AG08395 (cell line): ENCODE data around the gene METAP1D.
"Not testable (repeated sequence)": the region's sequence is repeated elsewhere in the genome, so short reads cannot be mapped to it uniquely, and the experiment has no call there.

Experiments
- DNase-seq: peaks from one replicate; pipeline ENCODE4 v3.0.0; 2012; ENCODE audit warnings: mixed read lengths, low spot score

The METAP1D gene

GRCh38 chr2:171999604-172000469, at the start of gene METAP1D:
TSS of gene METAP1D (plus strand) at chr2:171999953. CDS start at chr2:171999970, 17 bp downstream.
- peak; percentile 99 for DNase-seq

- no peak for DNase-seq
These were observed 47.5 kb upstream of the METAP1D start for GRCh38 chr2:171952276-171952675.

- no peak for DNase-seq
These were observed 47.0 kb upstream of the METAP1D start for GRCh38 chr2:171952748-171953147.

- DNase-seq, result no peak
These were observed 43.5 kb upstream of the METAP1D start for GRCh38 chr2:171956135-171956825.

GRCh38 chr2:171957061-171957460, 42.7 kb upstream of the METAP1D start:
- no peak for DNase-seq

- peak; percentile 71 for DNase-seq
These were observed 41.3 kb upstream of the METAP1D start for GRCh38 chr2:171958475-171958874.

- no peak for DNase-seq
These were observed 39.8 kb upstream of the METAP1D start for GRCh38 chr2:171959998-171960397.

GRCh38 chr2:171960570-171960969, 39.2 kb upstream of the METAP1D start:
- no peak for DNase-seq

- no peak for DNase-seq
These were observed 36.6 kb upstream of the METAP1D start for GRCh38 chr2:171963198-171963597.

- no peak for DNase-seq
These were observed 35.4 kb upstream of the METAP1D start for GRCh38 chr2:171964308-171964707.

GRCh38 chr2:171965238-171965637, 34.5 kb upstream of the METAP1D start:
- DNase-seq, result no peak

GRCh38 chr2:171965661-171966060, 34.1 kb upstream of the METAP1D start:
- no peak for DNase-seq

- no peak for DNase-seq
These were observed 33.5 kb upstream of the METAP1D start for GRCh38 chr2:171966235-171966634.

- no peak for DNase-seq
These were observed 33.1 kb upstream of the METAP1D start for GRCh38 chr2:171966688-171967087.

GRCh38 chr2:171968509-171968908, 31.2 kb upstream of the METAP1D start:
- DNase-seq, result no peak

- DNase-seq, result no peak
These were observed 27.3 kb upstream of the METAP1D start for GRCh38 chr2:171972329-171972982.

GRCh38 chr2:171979103-171979502, 20.6 kb upstream of the METAP1D start:
- no peak for DNase-seq

- not testable (repeated sequence) for DNase-seq
These were observed 15.8 kb upstream of the METAP1D start for GRCh38 chr2:171983924-171984323.

GRCh38 chr2:171985076-171985475, 14.7 kb upstream of the METAP1D start:
- no peak for DNase-seq

GRCh38 chr2:171986778-171987177, 13.0 kb upstream of the METAP1D start:
- no peak for DNase-seq

GRCh38 chr2:171991027-171991426, 8.7 kb upstream of the METAP1D start:
- DNase-seq, result no peak

- no peak for DNase-seq
These were observed 4.2 kb upstream of the METAP1D start for GRCh38 chr2:171995586-171995985.

- no peak for DNase-seq
These were observed 3.7 kb upstream of the METAP1D start for GRCh38 chr2:171996021-171996420.
